Posterior cingulate gyrus (tissue), 11 donors: ENCODE results near the gene PSG6.
"Not testable (repeated sequence)": the region's sequence is repeated elsewhere in the genome, so short reads cannot be mapped to it uniquely, and the experiment has no call there.

Experiments
- DNase-seq, 10 donors: peaks; one replicate each; pipeline versions ENCODE4 v3.0.0 to v3.0.0-alpha.2; 2020 to 2021; ENCODE audit warnings: mixed read lengths in 3 of 10
- intact Hi-C: fragments of 100-400 bp; cut with DNase I; formaldehyde crosslinking; loops from one replicate; pipeline ENCODE4 v1.15.1; 2023

The PSG6 gene

GRCh38 chr19:42917634-42918033, at the start of gene PSG6:
PSG6 (minus strand) TSS chr19:42917894; CDS start chr19:42917792, 102 bp downstream.
- intact Hi-C loops, DNase-seq: not testable (repeated sequence)

- intact Hi-C loops: no loop called here
- DNase-seq: no peak
Measured at GRCh38 chr19:42965176-42965575, 47.5 kb upstream of the PSG6 start.

- no peak for DNase-seq
- intact Hi-C loops: no loop called here
Measured at GRCh38 chr19:42961119-42961518, 43.4 kb upstream of the PSG6 start.

- DNase-seq, intact Hi-C loops: not testable (repeated sequence)
Measured at GRCh38 chr19:42952126-42952525, 34.4 kb upstream of the PSG6 start.

GRCh38 chr19:42951476-42951875, 33.8 kb upstream of the PSG6 start:
- intact Hi-C loops, DNase-seq: not testable (repeated sequence)

GRCh38 chr19:42942187-42942789, 24.6 kb upstream of the PSG6 start:
- no peak for DNase-seq

GRCh38 chr19:42937107-42937506, 19.4 kb upstream of the PSG6 start, which contains the start of gene PSG7:
PSG7 (minus strand) TSS chr19:42937207; CDS start chr19:42937076, 131 bp downstream.
- intact Hi-C loops, DNase-seq: not testable (repeated sequence)

More at GRCh38 chr19:42942187-42942789, 24.6 kb upstream of the PSG6 start:
- intact Hi-C loops: no loop called here

GRCh38 chr19:42934726-42935125, 17.0 kb upstream of the PSG6 start:
- DNase-seq, intact Hi-C loops: not testable (repeated sequence)

GRCh38 chr19:42934183-42934582, 16.5 kb upstream of the PSG6 start:
- DNase-seq, intact Hi-C loops: not testable (repeated sequence)

- intact Hi-C loops, DNase-seq: not testable (repeated sequence)
Measured at GRCh38 chr19:42933412-42933811, 15.7 kb upstream of the PSG6 start.

- intact Hi-C loops, DNase-seq: not testable (repeated sequence)
Measured at GRCh38 chr19:42932485-42933101, 14.9 kb upstream of the PSG6 start.

GRCh38 chr19:42930214-42930613, 12.5 kb upstream of the PSG6 start:
- intact Hi-C loops: not testable (repeated sequence)
- DNase-seq: peak in 2 of 10 donors; percentile 8 to 16

- intact Hi-C loops: no loop called here
- DNase-seq: no peak
Measured at GRCh38 chr19:42928896-42929295, 11.2 kb upstream of the PSG6 start.

GRCh38 chr19:42926781-42927180, 9.1 kb upstream of the PSG6 start:
- no peak for DNase-seq
- intact Hi-C loops: no loop called here

- DNase-seq: peak in 4 of 10 donors; percentile 23 to 87 (median 30)
- intact Hi-C loops: not testable (repeated sequence)
Measured at GRCh38 chr19:42923106-42923505, 5.4 kb upstream of the PSG6 start.

GRCh38 chr19:42920971-42921370, 3.3 kb upstream of the PSG6 start:
- intact Hi-C loops, DNase-seq: not testable (repeated sequence)

- intact Hi-C loops: no loop called here
- DNase-seq: no peak
Measured at GRCh38 chr19:42919757-42920079, 2.0 kb upstream of the PSG6 start.

GRCh38 chr19:42919070-42919756, 1.5 kb upstream of the PSG6 start:
- intact Hi-C loops, DNase-seq: not testable (repeated sequence)

- DNase-seq, intact Hi-C loops: not testable (repeated sequence)
Measured at GRCh38 chr19:42918377-42919069, 829 bp upstream of the PSG6 start.

- DNase-seq, intact Hi-C loops: not testable (repeated sequence)
Measured at GRCh38 chr19:42916931-42917330, 763 bp downstream of the PSG6 start.

GRCh38 chr19:42913516-42913915, 4.2 kb downstream of the PSG6 start:
- DNase-seq, intact Hi-C loops: not testable (repeated sequence)
